C4-2B (cell line): ENCODE measurements around the gene ATP9A.
"Not testable (repeated sequence)": the region's sequence is repeated elsewhere in the genome, so short reads cannot be mapped to it uniquely, and the experiment has no call there.

ENCODE experiments used
- H3K27ac ChIP-seq: fragments of 450-650 bp; 2 replicates; pipeline ENCODE4 v1.5.1; 2017
- CTCF ChIP-seq: fragments of 450-650 bp; conservative IDR thresholded peaks from 2 replicates; pipeline ENCODE4 v1.5.1; 2017; ENCODE audit warnings: mild to moderate bottlenecking
- ZFX ChIP-seq: fragments of 450-650 bp; IDR thresholded peaks from 2 replicates; pipeline ENCODE4 v1.6.1; 2017

ATP9A gene

GRCh38 chr20:51789434-51789833, 21.2 kb upstream of the ATP9A start:
- TF ChIP-seq CTCF (no peak), ZFX (no peak)
- no peak overlapping the region for H3K27ac ChIP-seq

GRCh38 chr20:51788822-51789221, 20.6 kb upstream of the ATP9A start:
- TF ChIP-seq CTCF (no peak), ZFX (no peak)
- no peak overlapping the region for H3K27ac ChIP-seq

GRCh38 chr20:51784299-51784698, 16.1 kb upstream of the ATP9A start:
- TF ChIP-seq ZFX (no peak), CTCF (no peak)
- no peak overlapping the region for H3K27ac ChIP-seq

DNA sequence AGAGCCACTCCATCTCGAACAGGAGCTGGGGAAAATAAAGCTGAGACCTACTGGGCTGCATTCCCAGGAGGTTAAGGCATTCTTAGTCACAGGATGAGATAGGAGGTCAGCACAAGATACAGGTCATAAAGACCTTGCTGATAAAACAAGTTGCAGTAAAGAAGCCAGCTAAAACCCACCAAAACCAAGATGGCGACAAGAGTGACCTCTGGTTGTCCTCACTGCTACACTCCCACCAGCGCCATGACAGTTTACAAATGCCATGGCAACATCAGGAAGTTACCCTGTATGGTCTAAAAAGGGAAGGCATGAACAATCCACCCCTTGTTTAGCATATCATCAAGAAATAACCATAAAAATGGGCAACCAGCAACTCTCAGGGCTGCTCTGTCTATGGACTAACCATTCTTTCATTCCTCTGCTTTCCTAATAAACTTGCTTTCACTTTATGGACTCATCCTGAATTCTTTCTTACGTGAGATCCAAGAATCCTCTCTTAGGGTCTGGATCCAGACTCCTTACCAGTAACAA, 10.1 kb upstream of the ATP9A start:
- not testable (repeated sequence) for H3K27ac ChIP-seq

GRCh38 chr20:51775241-51775640, 7.1 kb upstream of the ATP9A start:
- H3K27ac ChIP-seq: no peak overlapping the region
- no peak for TF ChIP-seq CTCF
- no peak for TF ChIP-seq ZFX

GRCh38 chr20:51772236-51772635, 4.0 kb upstream of the ATP9A start:
- TF ChIP-seq ZFX: no peak
- no peak for TF ChIP-seq CTCF
- H3K27ac ChIP-seq: no peak overlapping the region

DNA sequence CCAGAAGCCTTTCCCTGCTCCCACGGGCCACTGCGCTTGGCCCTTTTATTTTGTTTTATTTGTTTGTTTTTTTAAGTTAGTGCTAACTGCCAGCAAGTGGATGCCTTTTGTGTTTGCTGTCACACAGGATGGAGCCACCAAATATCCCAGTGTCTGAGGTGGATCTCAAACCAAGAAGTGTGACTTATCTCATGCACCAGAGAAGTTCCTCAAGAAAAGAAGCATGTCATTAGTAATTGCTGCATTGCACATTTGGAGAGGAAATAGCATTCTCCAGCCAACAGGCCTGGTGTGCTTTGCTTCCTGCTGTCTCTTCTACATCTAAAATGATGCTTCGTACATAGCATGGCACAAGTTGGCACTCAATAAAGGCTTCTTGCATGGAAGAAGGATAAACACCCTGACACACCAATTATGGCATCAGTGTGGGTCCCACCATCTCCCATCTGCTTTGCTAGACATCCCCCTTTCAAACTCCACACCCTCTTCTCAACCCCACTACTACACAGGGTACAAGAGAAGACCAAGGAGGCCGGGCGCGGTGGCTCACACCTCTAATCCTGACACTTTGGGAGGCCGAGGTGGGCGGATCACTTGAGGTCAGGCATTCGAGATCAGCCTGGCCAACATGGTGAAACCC, 1.9 kb upstream of the ATP9A start:
- no peak for TF ChIP-seq CTCF
- no peak for TF ChIP-seq ZFX
- H3K27ac ChIP-seq: no peak overlapping the region
